Astrocyte of the cerebellum (primary cell): ENCODE measurements around the gene RPGRIP1L.

Experiments used
- DNase-seq: peaks from one replicate; pipeline ENCODE4 v3.0.0-alpha.2; 2011; ENCODE audit warnings: low read depth
- H3K4me3 ChIP-seq: 2 replicates; pipeline ENCODE4 v1.5.1; 2011; ENCODE audit warnings: mild to moderate bottlenecking, low read depth, low read length, moderate library complexity
- CTCF ChIP-seq: IDR thresholded peaks from 2 replicates; pipeline ENCODE4 v1.5.1; 2012; ENCODE audit warnings: low read length, low read depth, moderate library complexity, mild to moderate bottlenecking; ENCODE audit errors: missing control alignments
- in situ Hi-C: cut with HindIII; loops from 2 replicates; pipeline ENCODE4 v1.10.0; 2017; ENCODE audit warnings: low sequenced_read_pairs

RPGRIP1L gene

GRCh38 chr16:53580038-53580802 lies 123.4 kb downstream of the RPGRIP1L start:
- no peak for DNase-seq
- in situ Hi-C loops, result no loop called here
- no peak for TF ChIP-seq CTCF
- no peak overlapping the region for H3K4me3 ChIP-seq

DNA sequence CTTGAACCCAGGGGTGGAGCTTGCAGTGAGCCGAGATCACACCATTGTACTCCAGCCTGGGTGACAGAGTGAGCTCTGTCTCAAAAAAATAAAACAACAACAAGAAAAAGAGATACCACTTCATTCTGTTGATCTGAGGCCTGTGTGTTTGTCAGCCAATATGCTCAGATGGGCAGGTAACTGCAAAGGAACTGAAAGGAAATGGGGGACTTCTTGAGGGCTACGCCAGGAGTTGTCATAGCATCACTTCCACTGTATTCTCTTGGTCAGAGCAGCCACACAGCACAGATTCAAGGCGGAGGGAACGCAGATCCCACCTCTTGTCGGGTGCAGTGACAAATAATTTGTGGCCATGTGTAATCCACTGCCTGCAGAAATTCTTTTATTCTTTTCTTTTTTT lies 126.8 kb downstream of the RPGRIP1L start:
- TF ChIP-seq CTCF, result no peak
- no peak for DNase-seq
- in situ Hi-C loops, result no loop called here
- H3K4me3 ChIP-seq, result no peak overlapping the region

DNA sequence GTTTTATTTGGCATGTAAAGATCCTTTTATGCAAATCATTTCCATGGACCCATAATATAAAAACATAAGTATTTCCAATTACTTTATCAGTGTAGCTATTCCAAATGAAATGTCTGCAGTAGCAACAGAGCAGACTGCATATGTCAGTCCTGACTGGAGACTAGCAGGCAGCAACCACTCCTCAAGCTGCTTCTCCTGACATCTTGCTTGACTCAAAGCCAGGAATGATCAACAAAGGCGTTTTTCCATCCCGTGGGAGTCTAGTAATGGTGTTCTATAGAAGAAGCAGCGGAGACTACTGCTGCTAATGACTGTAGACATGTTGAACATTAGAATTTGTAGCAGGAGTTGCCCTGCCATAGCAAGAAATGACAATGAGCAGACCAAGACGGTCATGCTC lies 127.4 kb downstream of the RPGRIP1L start:
- TF ChIP-seq CTCF, result no peak
- no peak for DNase-seq
- in situ Hi-C loops, result no loop called here
- H3K4me3 ChIP-seq, result no peak overlapping the region

GRCh38 chr16:53571763-53572162 lies 131.9 kb downstream of the RPGRIP1L start:
- in situ Hi-C loops, result no loop called here
- DNase-seq, result no peak
- no peak for TF ChIP-seq CTCF
- no peak overlapping the region for H3K4me3 ChIP-seq

DNA sequence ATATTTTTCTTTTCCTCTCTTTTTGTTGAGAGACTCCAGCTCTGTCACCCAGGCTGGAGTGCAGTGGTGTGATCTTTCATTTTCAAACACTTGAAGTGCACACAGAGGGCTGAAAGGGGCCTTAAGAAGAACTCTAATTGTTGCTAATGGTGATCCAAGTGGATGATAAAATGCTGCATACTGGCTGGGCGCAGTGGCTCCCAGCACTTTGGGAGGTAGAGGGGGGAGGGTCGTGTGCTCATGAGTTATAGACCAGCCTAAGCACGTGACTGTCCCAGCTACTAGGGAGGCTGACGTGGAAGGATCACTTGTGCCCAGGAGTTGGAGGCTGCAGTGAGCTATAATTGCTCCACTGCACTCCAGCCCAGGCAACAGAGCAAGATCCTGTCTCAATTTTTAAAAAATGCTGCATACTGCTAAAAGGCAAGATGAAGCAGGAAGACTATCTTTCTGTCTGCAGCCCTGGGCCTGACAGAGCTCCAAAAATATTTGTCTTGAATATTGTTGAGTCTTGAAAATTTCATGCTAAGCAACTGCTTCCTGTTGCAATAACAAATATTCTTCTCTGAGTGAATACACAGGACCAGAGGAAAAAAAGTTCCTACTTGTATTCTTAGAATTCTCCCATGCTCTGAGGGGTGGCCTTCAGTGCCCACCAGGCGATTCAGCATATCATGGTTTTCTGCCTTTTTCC lies 137.0 kb downstream of the RPGRIP1L start:
- TF ChIP-seq CTCF, result no peak
- DNase-seq, result no peak
- H3K4me3 ChIP-seq, result no peak overlapping the region
- in situ Hi-C loops, result no loop called here

- no peak for DNase-seq
- no peak for TF ChIP-seq CTCF
- in situ Hi-C loops, result no loop called here
- H3K4me3 ChIP-seq, result no peak overlapping the region
Observed at GRCh38 chr16:53565296-53565863, 138.3 kb downstream of the RPGRIP1L start.
